ENCODE results near the gene TAF1B.

The TAF1B gene

GRCh38 chr2:9843229-9844035 lies at the start of gene TAF1B:
TAF1B (plus strand) TSS chr2:9843474; CDS start chr2:9843542, 68 bp downstream.
- DNase-seq (ENCODE audit: low read depth in 2 of 2, low spot score in 1 of 2), result peak; percentile 55 to 71

- DNase-seq (ENCODE audit: low read depth in 2 of 2, low spot score in 1 of 2), result no peak
Measured at GRCh38 chr2:9793918-9794717, 49.2 kb upstream of the TAF1B start.

DNA sequence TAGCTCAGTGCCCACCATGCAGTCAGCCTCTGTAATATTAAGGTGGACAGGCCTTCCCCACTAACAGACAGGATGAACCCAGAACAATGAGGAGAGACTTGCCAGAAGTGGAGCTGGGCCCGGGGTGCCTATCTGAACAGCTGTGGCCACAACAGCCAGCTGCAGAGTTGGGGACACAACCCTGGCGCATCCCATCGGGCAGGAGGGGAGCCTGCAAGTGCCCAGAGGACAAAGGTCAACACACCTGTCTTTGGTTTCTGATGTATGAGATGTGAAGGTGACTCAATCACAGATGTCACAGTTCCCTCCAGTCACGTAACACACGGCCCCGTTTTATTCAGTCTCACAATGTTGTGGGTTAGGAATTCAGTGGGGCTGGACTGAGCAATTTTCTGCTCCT lies 48.2 kb upstream of the TAF1B start:
- DNase-seq (ENCODE audit: low read depth in 2 of 2, low spot score in 1 of 2), result no peak

DNA sequence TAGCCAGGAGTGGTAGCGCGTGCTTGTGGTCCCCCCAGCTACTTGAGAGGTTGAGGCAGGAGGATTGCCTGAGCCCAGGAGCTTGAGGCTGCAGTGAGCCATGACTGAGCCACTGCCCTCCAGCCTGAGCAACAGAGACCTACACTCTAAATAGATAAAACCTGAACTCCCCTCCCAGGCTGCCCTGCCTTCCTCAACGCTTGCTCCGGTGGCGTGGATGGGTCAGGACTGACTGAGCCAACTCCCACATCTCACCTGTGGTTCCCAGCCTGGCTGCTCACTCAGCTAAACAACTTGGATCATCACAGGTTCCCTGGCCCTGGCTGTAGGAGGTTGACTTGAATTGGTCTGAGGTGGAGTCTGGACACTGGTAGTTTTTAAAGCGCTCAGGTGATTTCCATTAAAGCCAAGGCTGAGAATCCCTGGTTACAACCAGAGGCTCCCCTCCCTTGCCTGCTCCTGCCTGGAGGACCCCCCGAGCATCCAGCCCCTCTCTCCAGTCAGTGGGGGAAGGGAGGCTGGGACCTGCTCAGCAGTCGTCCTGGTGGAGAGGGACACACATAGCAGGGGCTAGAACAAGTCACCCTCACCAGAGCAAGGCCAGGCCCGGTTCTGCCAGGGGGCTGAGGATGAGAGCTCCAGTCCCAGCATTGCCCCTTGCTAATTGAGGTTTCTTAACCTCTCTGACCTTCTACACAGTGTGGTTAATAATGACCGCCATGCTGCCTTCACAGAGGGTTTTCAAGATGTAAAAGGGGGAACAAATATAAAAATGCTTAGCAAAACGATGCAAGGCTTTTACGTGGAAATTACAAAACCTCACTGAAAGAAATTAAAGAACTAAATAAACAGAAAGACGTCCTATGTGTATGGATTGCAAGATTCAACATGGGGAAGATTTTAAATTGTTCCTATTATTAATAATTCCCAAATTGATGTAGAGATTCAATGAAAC lies 46.9 kb upstream of the TAF1B start:
- no peak for DNase-seq (ENCODE audit: low read depth in 2 of 2, low spot score in 1 of 2)

DNA sequence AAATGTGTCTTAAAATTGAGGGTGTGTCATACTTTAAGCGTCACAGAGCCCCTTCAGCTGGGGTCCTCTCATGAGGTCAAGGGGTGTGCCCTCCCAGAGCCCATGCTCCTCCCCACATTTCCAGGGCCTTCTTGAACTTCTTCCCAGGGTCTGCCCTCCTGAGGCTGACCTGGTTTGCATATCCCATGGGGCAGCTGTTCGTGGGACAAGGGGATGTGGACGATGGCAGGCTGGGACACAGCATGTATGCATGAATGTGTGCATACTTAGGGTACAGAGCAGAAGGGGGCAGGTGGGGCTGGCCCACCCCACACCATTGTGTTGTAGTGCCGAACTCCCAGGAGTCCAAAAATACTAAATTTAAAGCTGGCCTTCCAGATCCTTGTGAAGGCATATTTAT lies 46.2 kb upstream of the TAF1B start:
- DNase-seq (ENCODE audit: low read depth in 2 of 2, low spot score in 1 of 2), result no peak

DNA sequence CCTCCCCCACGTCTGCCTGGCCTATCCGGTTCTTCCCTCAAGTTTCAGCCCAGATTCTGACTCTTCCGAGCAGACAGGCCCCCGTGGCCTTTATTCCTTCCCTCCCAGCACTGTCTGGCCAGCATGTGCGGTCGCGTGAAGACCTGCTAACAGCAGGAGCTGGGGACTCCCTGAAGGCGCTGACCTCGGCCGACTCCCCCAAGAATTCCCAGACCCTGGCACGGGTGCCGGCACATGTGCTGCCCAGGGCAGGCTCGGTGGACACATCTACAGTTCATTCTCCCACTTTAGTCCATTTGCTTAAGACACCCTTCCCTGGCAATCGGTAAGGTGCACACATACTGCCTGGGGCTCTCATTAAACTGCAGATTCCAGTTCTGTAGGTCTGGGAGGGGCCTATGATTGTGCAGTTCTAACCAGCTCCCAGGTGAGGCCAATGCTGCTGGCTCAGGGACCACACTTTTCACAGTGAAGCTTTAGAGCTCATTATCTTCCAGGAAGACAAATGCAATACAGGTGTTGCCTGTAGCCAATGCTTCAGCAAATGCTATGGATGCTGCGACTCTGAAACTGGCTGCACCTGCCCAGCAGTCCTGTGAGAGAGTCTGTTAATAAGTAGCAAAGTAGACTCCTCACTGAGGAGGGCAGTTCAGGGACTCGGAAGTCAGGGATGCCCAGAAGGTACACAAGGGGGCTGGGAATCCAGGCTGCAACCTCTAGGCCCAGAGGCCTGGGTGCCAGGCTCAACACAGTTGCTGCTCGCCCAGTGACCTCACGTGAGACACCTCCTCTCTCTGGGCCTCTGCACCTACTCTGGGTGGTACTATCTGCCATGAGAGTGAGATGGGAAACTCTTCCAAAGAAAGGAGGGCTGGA lies 45.4 kb upstream of the TAF1B start:
- no peak for DNase-seq (ENCODE audit: low read depth in 2 of 2, low spot score in 1 of 2)

DNA sequence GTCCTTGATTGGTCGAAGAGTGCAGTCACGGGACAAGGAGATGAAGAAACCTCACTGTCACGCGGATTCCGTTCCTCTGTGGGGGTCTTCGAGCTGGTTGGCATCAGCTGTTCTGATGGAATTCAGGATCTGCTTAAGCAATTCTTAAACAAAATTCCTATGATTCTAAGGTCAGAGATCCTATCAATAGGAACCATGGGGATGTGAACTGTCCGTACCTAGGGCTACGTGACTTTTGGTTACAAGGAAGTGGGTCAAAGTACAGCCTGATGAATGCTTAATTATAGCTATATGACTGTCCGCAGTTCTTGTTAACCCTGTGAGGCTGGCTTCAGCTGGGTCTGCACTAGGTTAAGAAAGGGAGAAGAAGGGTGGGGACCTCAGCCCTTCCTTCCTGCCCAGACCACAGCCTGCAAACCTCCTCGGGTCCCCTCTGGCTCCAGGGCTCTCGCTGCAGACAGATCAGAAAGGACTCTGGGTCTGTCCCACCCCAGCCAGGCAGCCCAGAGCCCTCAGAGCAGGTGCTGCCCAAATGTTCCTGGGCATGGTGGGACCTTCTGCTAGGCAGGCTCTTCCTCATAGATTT lies 44.2 kb upstream of the TAF1B start:
- no peak for DNase-seq (ENCODE audit: low read depth in 2 of 2, low spot score in 1 of 2)

DNA sequence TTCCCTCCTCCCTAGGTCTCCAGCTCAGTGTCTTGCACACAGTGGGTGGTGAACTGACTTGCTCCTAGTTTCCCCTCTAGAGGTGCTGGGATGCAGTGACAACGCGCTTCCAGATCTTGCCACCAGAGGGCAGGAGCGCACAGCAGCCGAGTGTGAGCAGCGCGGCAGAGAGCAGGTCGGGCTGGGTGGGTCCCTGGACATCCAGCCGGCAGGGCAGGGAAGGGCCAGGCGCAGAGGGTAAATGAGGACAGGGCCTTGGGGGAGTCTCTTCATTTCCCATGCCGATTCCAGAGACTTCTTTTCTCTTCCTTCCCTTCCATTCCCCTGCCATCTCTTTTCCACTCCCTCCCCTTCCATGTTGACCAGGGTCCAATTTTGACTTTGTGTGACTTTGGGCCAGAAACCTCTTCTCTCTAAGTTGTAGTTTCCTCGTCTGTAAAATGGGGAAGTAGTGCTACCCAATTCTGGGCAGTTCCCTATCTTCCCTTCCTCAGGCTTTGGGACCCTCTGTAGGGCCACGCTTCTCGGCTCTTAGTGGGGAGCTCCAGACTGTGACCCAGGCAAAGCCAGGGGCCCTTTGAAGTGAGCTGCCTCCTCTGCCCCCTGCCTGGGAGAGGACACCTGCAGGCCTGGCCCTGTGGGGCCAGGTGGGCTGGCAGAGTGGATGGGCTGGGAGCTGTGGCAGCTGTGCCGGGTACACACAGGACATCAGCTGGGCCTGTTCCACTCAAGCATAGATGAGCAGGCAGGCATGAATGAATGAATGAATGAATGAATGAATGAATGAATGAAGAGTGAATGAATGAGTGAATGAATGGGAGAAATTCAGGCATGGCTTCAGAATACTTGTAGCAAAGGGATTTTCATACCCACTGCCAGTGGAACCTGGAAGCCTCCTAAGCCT lies 43.3 kb upstream of the TAF1B start:
- DNase-seq (ENCODE audit: low read depth in 2 of 2, low spot score in 1 of 2), result peak; percentile 51 to 76

DNA sequence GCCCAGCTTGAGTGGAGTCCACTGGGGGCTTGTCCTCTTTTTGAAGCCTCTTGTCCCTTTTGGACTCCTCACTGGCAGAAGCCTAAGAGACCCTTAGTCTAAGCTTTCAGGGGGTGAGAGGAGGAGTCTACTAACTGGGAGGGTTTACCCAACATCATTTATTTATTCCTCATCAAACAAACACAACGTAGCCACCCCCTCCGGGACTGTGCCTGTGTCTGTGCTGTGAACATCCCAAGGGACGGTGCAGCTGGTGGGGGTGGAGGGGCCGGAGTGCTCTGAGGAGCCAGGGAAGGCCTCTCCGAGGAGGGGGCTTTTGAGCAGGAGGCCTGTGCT lies 42.7 kb upstream of the TAF1B start:
- DNase-seq (ENCODE audit: low read depth in 2 of 2, low spot score in 1 of 2), result no peak

- DNase-seq (ENCODE audit: low read depth in 2 of 2, low spot score in 1 of 2), result peak in 1 of 2 donors; percentile 35
Measured at GRCh38 chr2:9800975-9801726, 42.1 kb upstream of the TAF1B start.

DNA sequence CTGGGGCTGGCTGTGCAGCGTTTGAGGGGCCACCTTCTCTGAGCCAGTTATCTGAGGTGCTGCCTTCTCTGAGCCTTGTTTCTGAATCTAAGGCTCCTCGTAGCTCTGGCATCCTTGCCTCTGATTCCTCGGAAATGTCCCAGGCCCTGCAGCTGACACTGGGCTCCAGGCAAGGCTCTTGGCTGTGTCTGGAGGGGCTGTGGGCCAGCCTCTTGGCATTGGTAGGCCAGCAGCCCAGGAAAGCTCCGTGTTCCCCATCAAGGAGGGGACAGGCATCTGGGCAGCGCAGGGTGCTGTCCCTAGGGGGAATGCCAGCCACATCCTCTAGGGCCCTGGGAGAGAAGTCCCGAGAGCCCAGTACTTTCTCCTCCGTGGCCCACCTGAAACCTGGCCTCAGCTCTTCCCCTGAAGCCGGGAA lies 40.7 kb upstream of the TAF1B start:
- no peak for DNase-seq (ENCODE audit: low read depth in 2 of 2, low spot score in 1 of 2)

DNA sequence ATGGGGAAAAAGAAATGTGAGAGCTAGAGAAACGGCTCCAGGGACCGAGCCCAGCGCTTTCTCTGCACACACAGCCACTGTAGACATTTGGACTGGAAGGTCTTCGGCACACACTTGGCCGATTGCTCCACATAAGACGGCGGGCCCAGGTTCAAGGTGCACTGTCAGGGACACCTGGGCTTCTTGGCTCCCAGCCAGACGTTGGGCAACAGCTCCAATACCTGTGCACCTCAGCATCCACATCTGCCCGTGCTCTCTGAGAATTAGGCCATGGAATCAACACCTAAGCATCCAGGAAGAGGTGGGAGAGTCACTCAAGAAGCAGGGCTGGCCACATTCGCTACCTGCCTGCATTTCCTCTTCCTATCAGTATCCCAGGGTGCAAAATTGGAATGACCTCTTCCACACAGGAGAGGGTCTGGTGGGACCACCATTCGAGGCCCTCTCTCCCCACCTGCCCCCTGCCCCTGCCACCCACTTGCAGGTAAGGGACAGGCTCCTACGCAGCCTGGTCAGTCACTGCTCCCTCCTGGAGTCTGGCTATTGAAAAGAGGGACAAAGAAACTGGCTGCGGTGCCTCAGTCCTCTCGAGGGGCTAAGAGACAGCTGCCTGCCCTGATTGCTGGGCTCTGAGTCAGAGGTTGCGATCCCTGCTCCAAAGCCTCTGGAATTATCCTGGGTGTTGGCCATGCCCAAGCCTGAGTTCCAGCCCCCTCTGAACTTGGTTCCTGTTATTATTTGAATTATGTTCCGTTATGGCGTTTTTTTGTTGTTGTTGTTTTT lies 40.1 kb upstream of the TAF1B start:
- DNase-seq (ENCODE audit: low read depth in 2 of 2, low spot score in 1 of 2), result no peak

- no peak for DNase-seq (ENCODE audit: low read depth in 2 of 2, low spot score in 1 of 2)
Measured at GRCh38 chr2:9805435-9806297, 37.6 kb upstream of the TAF1B start.

DNA sequence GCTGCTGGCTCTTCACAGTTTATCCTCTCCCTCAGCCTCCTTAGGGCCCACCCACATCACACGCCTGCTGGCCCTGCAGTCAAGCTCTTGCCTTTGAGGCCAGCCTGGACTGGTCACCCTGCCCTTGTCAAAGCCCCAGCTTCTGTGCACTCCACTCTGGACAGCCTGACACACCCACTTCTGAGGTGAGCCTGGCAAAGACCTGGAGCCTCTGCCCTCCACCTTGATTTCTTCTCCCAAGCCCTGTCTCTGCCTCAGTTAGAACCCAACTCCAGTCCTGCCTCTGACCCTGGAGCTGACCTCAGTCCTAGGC lies 37.0 kb upstream of the TAF1B start:
- no peak for DNase-seq (ENCODE audit: low read depth in 2 of 2, low spot score in 1 of 2)

GRCh38 chr2:9806656-9807055 lies 36.6 kb upstream of the TAF1B start:
- no peak for DNase-seq (ENCODE audit: low read depth in 2 of 2, low spot score in 1 of 2)

DNA sequence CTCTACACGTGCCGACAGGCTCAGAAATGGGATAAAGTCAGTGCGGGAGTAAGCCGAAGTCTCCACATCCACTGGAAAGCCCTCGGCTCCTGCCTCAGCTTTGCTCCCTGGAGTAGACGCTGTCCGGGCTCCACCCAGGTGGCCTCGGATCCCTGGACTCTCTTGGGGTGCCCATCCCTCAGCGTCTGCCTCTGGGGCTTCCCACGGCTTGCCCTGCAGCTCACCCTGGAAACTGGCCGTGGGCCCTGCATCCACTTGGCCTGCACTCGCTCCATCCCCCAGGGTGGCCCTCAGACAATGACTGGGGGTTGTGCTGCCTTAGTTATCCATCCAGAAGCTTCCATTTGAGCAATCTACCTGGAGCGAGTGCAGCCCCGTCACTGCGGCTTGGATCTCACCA lies 36.2 kb upstream of the TAF1B start:
- no peak for DNase-seq (ENCODE audit: low read depth in 2 of 2, low spot score in 1 of 2)

Data from stimulated activated CD8-positive, alpha-beta memory T cell treated with anti-CD3 and anti-CD28 coated beads, Interleukin-4, amount 100 ng/mL, for 4 hours (primary cell).